Posterior vena cava (tissue), 2 donors: ENCODE results near the gene ZNF860. TPM values are rescaled to one million over a fixed set of nuclear protein-coding genes. Genes with fewer than 3 reads are reported as not detected.

Experiments used
- DNase-seq: peaks from one replicate; pipeline ENCODE4 v3.0.0-alpha.2; 2020; ENCODE audit warnings: low spot score
- intact Hi-C, 2 donors: fragments of 100-400 bp; cut with DNase I; formaldehyde crosslinking; loops; one replicate each; pipeline versions ENCODE4 v1.14.1 to v1.14.2; 2022 to 2023
- long read RNA-seq, 2 donors: library from polyadenylated mRNA; unstranded; transcript quantifications; one replicate each; pipeline ENCODE4 v2.0.0, GENCODE V29; 2020 to 2021
- total RNA-seq, 2 donors: library from RNA; stranded (reverse); fragmentation: NEBNext Ultra II Directional; extraction: Animal tissue kit (Norgen Biotek cat#: 25700); gene quantifications; one replicate each; pipeline ENCODE4 v1.2.1, GENCODE V29; 2021
- donor health status: DM: yes; HTN: yes; CAD: no.
- donor health status: DM: yes; HTN: yes; CAD: no.

ZNF860 gene
- total RNA-seq: 1 to 10 TPM; 1.0 to 2.3 TPM
- long read RNA-seq, donor 1: 0 reads
- long read RNA-seq, donor 2, partial matches to known transcripts: 0 of 3 reads
- long read RNA-seq, donor 2, other reads (novel, unspliced or antisense): 0 of 3 reads

GRCh38 chr3:31981206-31982181 is at the start of gene ZNF860, which contains the start of gene OSBPL10:
Gene ZNF860 (plus strand): TSS chr3:31981750. CDS start chr3:31989080, 7,330 bp downstream.
Gene OSBPL10 (minus strand): TSS chr3:31981262. CDS start chr3:31981179, 83 bp downstream.
- DNase-seq: peak; percentile 95
- intact Hi-C loops: no loop called here

GRCh38 chr3:31932990-31933389 is 48.6 kb upstream of the ZNF860 start:
- no peak for DNase-seq

DNA sequence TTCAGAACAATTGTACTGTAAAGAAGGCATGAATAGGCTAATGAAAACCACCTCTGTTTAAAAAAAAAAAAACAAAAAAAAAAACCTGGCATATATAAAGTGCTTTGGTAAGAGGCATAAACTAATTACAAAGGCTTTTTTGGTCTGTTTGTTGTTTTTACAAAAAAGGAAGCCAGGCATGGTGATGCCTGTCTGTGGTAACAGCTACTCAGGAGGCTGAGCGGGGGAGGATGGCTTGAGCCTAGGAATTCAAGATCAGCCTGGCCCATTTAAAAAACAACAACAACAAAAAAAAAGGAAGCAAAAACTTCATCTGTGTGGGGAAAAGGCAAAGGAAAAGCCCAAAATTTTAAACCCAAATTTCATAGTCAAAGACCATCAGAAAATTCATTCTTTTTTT is 47.5 kb upstream of the ZNF860 start:
- no peak for DNase-seq
- intact Hi-C loops: no loop called here

More at GRCh38 chr3:31932990-31933389, 48.6 kb upstream of the ZNF860 start:
- intact Hi-C loops: no loop called here

GRCh38 chr3:31934866-31935265 is 46.7 kb upstream of the ZNF860 start:
- intact Hi-C loops: no loop called here
- DNase-seq: no peak

DNA sequence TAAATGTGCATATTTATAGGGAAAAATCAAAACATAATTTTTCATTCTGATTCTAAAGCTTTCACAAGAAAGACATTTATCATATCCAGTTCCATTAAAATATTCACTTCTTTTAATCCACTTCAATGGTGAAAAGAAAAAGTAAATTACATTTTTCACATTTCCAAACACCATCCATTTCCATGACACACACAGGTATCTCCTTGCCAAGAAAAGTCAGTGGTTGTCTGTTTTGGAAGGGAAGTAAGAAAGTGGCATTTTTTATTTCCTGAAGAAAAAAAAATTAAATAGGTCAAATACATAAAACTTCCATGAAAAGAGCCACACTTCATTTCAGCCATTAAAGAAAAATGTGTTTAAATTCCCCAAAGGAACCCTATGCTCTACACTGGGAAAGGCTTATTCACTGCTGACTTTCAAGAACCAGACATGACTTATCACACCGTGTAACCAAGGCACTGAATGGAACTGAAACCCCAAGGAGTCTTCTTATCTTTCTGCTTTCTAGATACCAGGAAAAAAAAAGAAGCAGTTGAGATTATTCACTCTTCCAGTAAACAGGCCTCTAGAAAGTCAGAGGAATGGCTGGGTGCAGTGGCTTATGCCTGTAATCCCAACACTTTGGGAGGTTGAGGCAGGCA is 45.0 kb upstream of the ZNF860 start:
- intact Hi-C loops: no loop called here
- DNase-seq: no peak

- DNase-seq: no peak
- intact Hi-C loops: no loop called here
Observed at GRCh38 chr3:31937225-31937624, 44.3 kb upstream of the ZNF860 start.

- intact Hi-C loops: no loop called here
- no peak for DNase-seq
Observed at GRCh38 chr3:31942446-31942845, 39.1 kb upstream of the ZNF860 start.

DNA sequence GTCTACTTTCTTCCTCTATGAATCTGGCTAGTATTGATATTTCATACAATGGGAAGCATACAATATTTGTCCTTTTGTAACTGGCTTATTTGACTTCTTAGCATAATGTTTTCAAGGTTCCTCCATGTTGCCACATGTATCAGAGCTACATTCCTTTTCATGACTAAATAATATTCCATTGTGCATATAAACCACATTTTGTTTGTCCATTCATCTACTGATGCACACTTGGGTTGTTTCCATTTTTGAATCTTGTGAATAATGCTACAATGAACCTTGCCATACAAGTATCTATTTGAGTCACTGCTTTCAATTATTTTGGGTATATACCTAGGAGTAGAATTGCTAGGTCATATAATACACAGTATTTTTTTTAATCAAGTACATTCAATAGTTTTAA is 38.5 kb upstream of the ZNF860 start:
- DNase-seq: no peak
- intact Hi-C loops: no loop called here

- DNase-seq: no peak
- intact Hi-C loops: no loop called here
Observed at GRCh38 chr3:31945738-31946052, 35.9 kb upstream of the ZNF860 start.

DNA sequence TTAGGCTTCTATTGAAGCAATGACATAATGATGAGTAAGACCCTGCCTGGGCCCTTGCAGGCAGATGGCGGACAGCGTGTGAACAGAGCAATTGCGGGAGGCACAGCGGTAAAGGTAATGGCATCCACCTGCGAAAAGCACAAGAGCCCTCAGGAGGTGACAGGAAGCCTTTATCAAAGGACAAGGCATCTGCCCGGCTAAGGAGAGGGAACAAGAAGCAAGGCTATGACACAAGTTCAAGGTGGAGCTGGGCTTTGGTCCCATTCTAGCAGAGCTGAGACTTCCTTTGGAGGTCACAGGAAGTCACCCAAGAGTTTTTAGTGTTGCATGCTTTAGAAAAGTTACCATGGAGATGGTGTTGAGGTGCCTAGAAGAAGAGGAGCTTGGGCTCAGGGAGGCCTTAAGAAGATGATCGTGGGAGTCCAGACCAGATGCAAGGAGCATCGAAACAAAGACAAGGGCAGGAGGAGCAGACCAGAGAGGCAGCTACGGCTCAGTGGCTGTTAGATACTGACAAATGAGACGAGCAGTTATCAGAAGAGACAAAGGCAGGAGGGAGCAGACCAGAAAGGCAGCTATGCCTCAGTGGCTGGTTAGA is 35.0 kb upstream of the ZNF860 start:
- intact Hi-C loops: no loop called here

GRCh38 chr3:31947162-31947561 is 34.4 kb upstream of the ZNF860 start:
- no peak for DNase-seq
- intact Hi-C loops: no loop called here

More for the DNA sequence above, 35.0 kb upstream of the ZNF860 start:
- DNase-seq: no peak

DNA sequence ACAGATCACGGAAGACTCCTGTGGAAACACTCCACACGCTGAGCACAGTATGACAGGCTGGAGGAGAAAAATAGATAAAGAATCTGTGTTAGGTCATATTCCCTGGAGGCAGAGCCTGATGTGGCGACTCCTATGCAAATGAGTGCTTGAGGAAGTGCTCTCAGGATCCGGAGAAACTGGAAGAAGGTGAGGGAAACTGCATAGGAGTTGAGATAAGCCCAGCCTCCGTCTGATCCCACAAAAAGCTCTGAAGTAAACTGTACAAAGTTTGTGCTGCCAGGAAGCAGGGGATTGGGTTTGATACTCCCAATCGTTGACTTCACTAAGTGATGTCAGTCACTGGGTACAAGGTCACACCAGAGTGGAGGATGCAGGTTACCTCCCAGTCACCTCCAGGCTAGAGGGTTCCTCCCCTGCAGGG is 33.9 kb upstream of the ZNF860 start:
- intact Hi-C loops: no loop called here
- DNase-seq: no peak

GRCh38 chr3:31948280-31948679 is 33.3 kb upstream of the ZNF860 start:
- intact Hi-C loops: no loop called here

DNA sequence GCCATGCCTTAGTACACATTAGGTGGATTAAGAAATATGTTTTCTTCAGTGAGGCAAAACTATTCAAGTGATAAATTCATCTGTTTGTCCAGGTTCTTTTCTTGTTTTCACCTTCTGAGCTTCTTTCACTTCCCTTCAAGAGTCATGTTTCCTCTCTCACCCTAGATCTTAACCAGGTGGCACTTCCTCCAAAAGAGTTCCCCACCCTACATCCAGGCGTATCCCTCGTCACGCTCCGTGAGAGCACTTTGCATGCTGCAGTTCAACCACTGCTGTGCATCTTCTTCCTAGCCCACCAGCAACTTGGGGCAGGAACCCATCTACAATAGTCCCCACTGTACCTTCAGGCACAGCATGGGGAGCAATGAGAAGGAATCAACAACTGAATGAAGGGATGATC is 29.3 kb upstream of the ZNF860 start:
- intact Hi-C loops: no loop called here
- DNase-seq: no peak

More at GRCh38 chr3:31948280-31948679, 33.3 kb upstream of the ZNF860 start:
- no peak for DNase-seq

GRCh38 chr3:31953091-31953490 is 28.5 kb upstream of the ZNF860 start:
- DNase-seq: no peak
- intact Hi-C loops: no loop called here

GRCh38 chr3:31953636-31954035 is 27.9 kb upstream of the ZNF860 start:
- DNase-seq: no peak
- intact Hi-C loops: no loop called here

- intact Hi-C loops: no loop called here
- DNase-seq: no peak
Observed at GRCh38 chr3:31955581-31955980, 26.0 kb upstream of the ZNF860 start.

- DNase-seq: no peak
- intact Hi-C loops: no loop called here
Observed at GRCh38 chr3:31957106-31957505, 24.4 kb upstream of the ZNF860 start.

GRCh38 chr3:31958701-31959152 is 22.8 kb upstream of the ZNF860 start:
- no peak for DNase-seq
- intact Hi-C loops: no loop called here

- DNase-seq: no peak
- intact Hi-C loops: no loop called here
Observed at GRCh38 chr3:31959251-31959650, 22.3 kb upstream of the ZNF860 start.
